MCF 10A (cell line): Measurements from ENCODE around the gene CD93. TPM values are rescaled to one million over a fixed set of nuclear protein-coding genes. Genes with fewer than 3 reads are reported as not detected.

Source experiments
- BruUV-seq: library from RNA; stranded (reverse); fragments of 400-500 nt; replicated peaks from 2 replicates; lab custom pipeline; 2021; lab: Mats Ljungman, UMichigan
- CTCF ChIA-PET: fragments of 300-600 bp; sonication (Branson Sonifier 250); formaldehyde crosslinking; extraction: SDS; loops from one replicate; lab custom pipeline; 2021; ENCODE audit warnings: antibody characterized with exemption, inconsistent platforms; lab: Yijun Ruan, JAX
- POLR2A ChIA-PET: fragments of 300-600, 350-650 bp; sonication (Branson Sonifier 250); formaldehyde crosslinking; extraction: SDS; loops from one replicate; lab custom pipeline; 2020; ENCODE audit warnings: antibody characterized with exemption, inconsistent platforms; lab: Yijun Ruan, JAX
- DNase-seq: peaks from one replicate; pipeline ENCODE4 v3.0.0-alpha.2; 2018; ENCODE audit not compliant: unreplicated experiment
- H3K27ac Mint-ChIP-seq: one replicate; pipeline ENCODE4 v1.8.0; 2022; ENCODE audit warnings: mild to moderate bottlenecking, low read depth, mixed read lengths; ENCODE audit not compliant: unreplicated experiment
- H3K27me3 Mint-ChIP-seq: one replicate; pipeline ENCODE4 v1.8.0; 2022; ENCODE audit warnings: mixed read lengths; ENCODE audit not compliant: insufficient read depth, unreplicated experiment
- H3K36me3 Mint-ChIP-seq: one replicate; pipeline ENCODE4 v1.8.0; 2022; ENCODE audit warnings: mild to moderate bottlenecking, moderate library complexity, mixed read lengths; ENCODE audit not compliant: insufficient read depth, unreplicated experiment
- H3K4me1 Mint-ChIP-seq: one replicate; pipeline ENCODE4 v1.8.0; 2022; ENCODE audit warnings: mixed read lengths; ENCODE audit not compliant: insufficient read depth, unreplicated experiment
- H3K4me3 Mint-ChIP-seq: one replicate; pipeline ENCODE4 v1.8.0; 2022; ENCODE audit warnings: mild to moderate bottlenecking, moderate library complexity, mixed read lengths; ENCODE audit not compliant: unreplicated experiment
- H3K9me3 Mint-ChIP-seq: one replicate; pipeline ENCODE4 v1.8.0; 2022; ENCODE audit warnings: mixed read lengths; ENCODE audit not compliant: unreplicated experiment
- intact Hi-C: fragments of 100-400 bp; cut with micrococcal nuclease; formaldehyde crosslinking; loops from 2 replicates; pipeline ENCODE4 v1.14.1; 2022
- total RNA-seq: library from RNA; stranded (reverse); gene quantifications from 2 replicates; pipeline ENCODE4 v1.2.3, GENCODE V29; 2022
- TF ChIP-seq, protein P1 (sequence below): fragments of 200-600 bp; IDR thresholded peaks from one replicate; pipeline ENCODE4 v1.8.0; 2022; ENCODE audit warnings: antibody characterized with exemption, mild to moderate bottlenecking; ENCODE audit not compliant: unreplicated experiment

Gene CD93
- total RNA-seq, 1 experiment from 2014 or later, result not detected

DNA sequence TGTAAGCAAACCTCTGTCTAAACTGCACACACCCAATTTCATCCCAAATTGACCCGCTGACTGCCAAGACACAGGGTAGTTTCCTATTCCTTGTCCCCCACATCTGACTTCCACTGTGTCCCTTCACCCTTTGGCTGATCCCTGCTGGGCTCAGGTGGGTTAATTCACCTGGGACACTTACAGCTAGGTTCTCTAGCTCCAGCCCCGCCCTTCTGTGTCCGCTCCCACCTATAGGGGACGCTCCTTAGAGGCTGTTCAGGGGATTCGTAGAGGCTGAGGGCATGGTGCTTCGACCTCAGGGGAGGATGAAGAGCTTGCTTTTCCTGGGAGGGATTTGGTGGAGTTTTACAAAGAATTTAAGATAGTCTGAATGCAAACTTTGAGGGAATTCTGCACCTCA, 4.0 kb upstream of the CD93 start:
- ChIA-PET POLR2A (interaction anchor here (0.5 to 0.6 kb wide), 4 partner anchors 10 to 260 kb away, joined by 3 read pairs; partner anchors contain the start of gene NXT1), CTCF (interaction anchor here (0.6 to 1.4 kb wide), 4 partner anchors 11 to 397 kb away, joined by 3 to 4 read pairs (median 4); no protein-coding TSS in a partner anchor)
- TF ChIP-seq, protein P1, sequence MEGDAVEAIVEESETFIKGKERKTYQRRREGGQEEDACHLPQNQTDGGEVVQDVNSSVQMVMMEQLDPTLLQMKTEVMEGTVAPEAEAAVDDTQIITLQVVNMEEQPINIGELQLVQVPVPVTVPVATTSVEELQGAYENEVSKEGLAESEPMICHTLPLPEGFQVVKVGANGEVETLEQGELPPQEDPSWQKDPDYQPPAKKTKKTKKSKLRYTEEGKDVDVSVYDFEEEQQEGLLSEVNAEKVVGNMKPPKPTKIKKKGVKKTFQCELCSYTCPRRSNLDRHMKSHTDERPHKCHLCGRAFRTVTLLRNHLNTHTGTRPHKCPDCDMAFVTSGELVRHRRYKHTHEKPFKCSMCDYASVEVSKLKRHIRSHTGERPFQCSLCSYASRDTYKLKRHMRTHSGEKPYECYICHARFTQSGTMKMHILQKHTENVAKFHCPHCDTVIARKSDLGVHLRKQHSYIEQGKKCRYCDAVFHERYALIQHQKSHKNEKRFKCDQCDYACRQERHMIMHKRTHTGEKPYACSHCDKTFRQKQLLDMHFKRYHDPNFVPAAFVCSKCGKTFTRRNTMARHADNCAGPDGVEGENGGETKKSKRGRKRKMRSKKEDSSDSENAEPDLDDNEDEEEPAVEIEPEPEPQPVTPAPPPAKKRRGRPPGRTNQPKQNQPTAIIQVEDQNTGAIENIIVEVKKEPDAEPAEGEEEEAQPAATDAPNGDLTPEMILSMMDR, result no peak
- H3K4me1 Mint-ChIP-seq, result peaks cover 12% of the 10 kb centered on the region
- no peak for DNase-seq
- H3K27ac Mint-ChIP-seq, result no peak overlapping the region
- no peaks in the 10 kb centered on the region for H3K27me3 Mint-ChIP-seq
- no TSS peak for BruUV-seq
- H3K4me3 Mint-ChIP-seq, result no peak overlapping the region
- H3K9me3 Mint-ChIP-seq, result no peaks in the 10 kb centered on the region
- intact Hi-C loops, result no loop called here
- H3K36me3 Mint-ChIP-seq, result no peaks in the 10 kb centered on the region

DNA sequence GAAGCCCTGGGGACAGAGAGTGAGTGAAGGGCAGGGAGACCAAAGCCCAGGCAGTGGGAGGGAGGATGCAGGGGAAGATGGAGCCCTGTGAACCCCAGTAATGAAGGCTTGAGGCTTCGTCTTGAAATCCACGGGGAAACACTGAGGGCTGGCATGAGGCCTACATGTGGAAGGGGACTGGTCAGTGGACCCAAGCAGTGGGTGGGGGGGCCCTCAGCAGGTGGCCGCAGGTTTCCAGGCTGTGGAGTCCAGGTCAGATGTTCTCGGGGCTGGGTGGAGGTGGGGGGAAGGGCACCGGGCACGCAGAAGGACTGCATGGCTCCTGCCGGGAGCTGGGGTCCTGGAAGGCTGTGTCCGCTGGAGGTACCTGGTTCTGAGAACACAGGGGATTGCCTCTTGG, 2.7 kb upstream of the CD93 start:
- TF ChIP-seq, protein P1, result no peak

DNA sequence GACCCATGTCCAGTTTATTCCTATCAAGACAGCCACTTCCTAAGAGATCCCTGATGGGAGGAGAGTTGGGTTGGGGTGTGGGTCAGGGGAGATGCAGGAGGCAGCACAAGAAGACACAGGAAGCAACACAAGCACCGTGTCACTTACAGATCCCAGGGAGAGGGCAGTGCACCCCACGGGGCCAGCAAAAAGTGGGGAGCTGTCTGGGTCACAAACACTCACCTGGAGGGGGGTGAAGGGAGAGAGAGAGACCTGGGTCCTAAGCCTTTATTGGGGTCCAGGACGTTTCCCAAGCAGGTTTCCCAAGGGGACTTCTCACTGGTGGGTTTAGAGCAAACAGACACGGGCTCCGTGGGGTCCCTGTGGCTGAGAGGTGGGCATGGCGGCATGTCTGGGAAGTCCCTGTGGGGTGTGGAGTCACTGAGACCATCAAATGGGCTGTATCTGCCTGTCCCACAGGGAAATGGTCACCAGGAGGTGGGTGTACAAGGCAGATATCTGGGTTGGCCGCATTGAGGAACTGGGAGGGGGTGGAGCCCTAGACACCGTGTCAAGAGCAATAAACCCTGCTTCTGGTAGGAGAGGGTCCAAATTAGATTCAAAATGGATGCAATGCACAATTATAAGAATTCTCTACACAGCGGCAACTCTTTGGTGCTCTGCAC, 1.6 kb upstream of the CD93 start:
- Mint-ChIP-seq H3K27me3 (no peaks in the 10 kb centered on the region), H3K36me3 (no peaks in the 10 kb centered on the region), H3K9me3 (no peaks in the 10 kb centered on the region), H3K4me3 (no peak overlapping the region), H3K27ac (peak overlapping the region; percentile 64), H3K4me1 (peaks cover 5% of the 10 kb centered on the region)
- POLR2A ChIA-PET, result interaction anchor here (0.6 kb wide), 1 partner anchor 8 kb away, joined by 4 read pairs; no protein-coding TSS in a partner anchor
- intact Hi-C loops, result no loop called here
- CTCF ChIA-PET, result interaction anchor here (0.7 kb wide), 2 partner anchors 113 to 205 kb away, joined by 3 to 4 read pairs; no protein-coding TSS in a partner anchor
- DNase-seq, result no peak
- BruUV-seq, result no TSS peak
- TF ChIP-seq, protein P1, result no peak

More for the DNA sequence above, 2.7 kb upstream of the CD93 start:
- Mint-ChIP-seq H3K4me1 (no peaks in the 10 kb centered on the region), H3K27me3 (no peaks in the 10 kb centered on the region), H3K4me3 (no peak overlapping the region), H3K36me3 (no peaks in the 10 kb centered on the region), H3K27ac (no peak overlapping the region), H3K9me3 (no peaks in the 10 kb centered on the region)
- intact Hi-C loops, result no loop called here
- no TSS peak for BruUV-seq
- CTCF ChIA-PET, result interaction anchor here (0.6 to 0.7 kb wide), 2 partner anchors 38 to 114 kb away, joined by 3 read pairs; no protein-coding TSS in a partner anchor
- POLR2A ChIA-PET, result no interaction called here
- DNase-seq, result no peak

DNA sequence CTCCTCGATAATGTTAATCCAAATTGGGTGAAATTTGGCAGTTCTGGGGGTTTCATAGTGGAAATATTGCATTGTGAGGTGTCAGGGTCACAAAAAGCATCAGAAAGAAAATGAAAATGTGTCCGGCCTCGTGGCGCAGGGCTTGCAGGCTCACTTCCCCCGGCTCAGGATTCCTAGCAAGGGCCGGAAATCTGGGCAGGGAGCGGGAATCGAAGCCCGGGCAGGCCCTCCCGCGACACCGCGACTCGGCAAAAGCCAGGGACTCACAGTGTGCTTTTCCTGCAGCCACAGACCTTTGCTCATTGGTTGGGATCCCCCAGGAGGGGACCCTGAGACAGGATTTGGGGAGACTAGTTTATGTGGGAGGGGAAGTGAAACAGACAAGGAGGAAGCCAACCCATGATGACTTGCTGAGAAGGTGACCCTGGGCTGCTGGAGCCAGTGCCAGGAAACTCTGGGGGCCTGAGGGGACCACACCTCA, 847 bp upstream of the CD93 start:
- Mint-ChIP-seq H3K36me3 (no peaks in the 10 kb centered on the region), H3K27me3 (no peaks in the 10 kb centered on the region), H3K9me3 (no peaks in the 10 kb centered on the region), H3K4me1 (peaks cover 5% of the 10 kb centered on the region), H3K4me3 (no peak overlapping the region), H3K27ac (no peak overlapping the region)
- POLR2A ChIA-PET, result interaction anchor here (0.7 kb wide), 3 partner anchors 10 to 170 kb away, joined by 3 to 4 read pairs (median 3); no protein-coding TSS in a partner anchor
- no peak for DNase-seq
- CTCF ChIA-PET, result interaction anchor here (0.6 to 0.8 kb wide), 3 partner anchors 178 to 362 kb away, joined by 3 read pairs; no protein-coding TSS in a partner anchor
- no TSS peak for BruUV-seq
- intact Hi-C loops, result no loop called here
- TF ChIP-seq, protein P1, result no peak
